NCI-H1930 (cell line): Measurements from ENCODE around the gene IL15.
"Not testable (repeated sequence)": the region's sequence is repeated elsewhere in the genome, so short reads cannot be mapped to it uniquely, and the experiment has no call there.

Experiments
- DNase-seq, 2 experiments: peaks; one replicate each; lab custom pipeline; 2025; lab: John Stamatoyannopoulos, UW

The IL15 gene

DNA sequence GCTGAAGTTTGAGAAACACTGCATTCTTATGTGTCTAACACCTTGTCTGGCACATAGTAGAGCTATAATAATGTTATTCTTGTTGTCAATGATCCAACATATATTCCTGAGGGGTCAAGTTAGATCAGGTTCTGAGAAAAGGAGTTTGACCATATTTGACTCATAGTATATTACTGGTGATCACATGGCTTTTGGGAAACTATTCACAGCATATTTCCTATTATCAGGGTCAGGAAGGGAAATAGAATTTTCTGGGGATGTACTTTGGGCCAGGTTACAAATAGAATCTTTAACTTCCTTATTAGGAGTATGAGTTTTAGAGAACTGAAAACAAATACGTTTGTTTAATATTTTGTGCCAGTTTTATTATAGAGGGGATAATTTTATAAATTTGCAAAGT lies 11.6 kb downstream of the IL15 start:
- DNase-seq, result no peak

- DNase-seq, result no peak
Observed at GRCh38 chr4:141652161-141652778, 15.9 kb downstream of the IL15 start.

GRCh38 chr4:141654098-141654497 lies 17.7 kb downstream of the IL15 start:
- peak in 1 of 2 experiments; percentile 3 for DNase-seq

DNA sequence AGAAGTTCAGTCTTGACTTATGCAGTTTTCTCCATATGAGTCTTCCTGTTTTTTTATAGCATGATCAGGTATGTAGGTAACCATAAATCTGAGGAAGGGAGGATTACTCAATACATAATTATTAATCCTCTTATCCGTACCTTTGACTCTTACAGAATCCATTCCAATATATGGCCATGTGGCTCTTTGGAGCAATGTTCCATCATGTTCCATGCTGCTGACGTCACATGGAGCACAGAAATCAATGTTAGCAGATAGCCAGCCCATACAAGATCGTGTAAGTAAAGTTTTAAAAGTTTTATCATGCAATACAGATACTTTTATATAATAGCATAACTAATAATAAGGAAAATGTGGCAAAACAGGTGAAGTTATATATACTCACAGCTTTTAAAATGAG lies 19.6 kb downstream of the IL15 start:
- DNase-seq, result no peak

DNA sequence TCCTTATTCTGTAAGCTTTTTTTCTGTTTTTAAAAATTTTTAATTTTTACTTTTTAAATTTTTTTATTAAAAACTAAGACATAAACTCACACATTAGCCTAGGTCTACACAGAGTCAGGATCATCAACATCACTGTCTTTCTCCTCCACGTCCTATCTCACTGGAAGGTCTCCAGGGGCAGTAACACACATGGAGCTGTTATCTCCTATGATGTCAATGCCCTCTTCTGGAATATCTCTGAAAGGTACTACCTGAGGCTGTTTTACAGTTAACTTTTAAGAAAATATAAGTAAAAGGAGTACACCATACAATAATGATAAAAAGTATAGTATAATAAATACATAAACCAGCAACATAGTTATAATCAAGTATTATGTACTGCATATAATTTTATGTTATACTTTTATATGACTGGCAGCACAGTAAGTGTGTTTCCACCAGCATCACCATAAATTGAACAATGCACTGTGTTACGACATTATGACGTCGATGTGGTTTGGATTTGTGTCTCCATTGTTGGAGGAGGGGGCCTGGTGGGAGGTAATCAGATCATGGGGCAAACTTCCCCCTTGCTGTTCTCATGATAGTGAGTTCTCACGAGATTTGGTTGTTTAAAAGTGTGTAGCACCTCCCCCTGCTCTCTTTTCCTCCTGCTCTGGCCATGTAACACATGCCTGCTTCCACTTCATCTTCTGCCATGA lies 21.3 kb downstream of the IL15 start:
- DNase-seq, result no peak

GRCh38 chr4:141658309-141658708 lies 21.9 kb downstream of the IL15 start:
- DNase-seq, result no peak

DNA sequence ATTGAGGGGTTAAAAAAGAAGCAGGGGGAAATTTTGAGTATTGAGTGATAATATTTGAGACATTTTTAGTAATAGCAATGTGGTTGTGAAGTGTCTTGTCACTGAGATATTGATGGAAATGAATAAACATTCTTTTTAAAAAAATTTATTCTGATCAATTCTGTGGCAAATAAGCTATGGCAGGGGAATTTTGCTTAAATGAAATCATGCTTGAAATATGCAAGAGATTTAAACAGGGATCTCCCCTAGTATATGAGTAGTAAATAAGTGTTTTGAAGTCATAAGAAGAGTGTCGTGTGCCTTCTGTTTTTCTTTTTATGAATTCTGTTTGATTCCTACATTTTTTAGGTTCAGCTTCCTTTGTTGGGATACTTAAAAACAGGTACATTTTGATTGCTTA lies 23.2 kb downstream of the IL15 start:
- no peak for DNase-seq

- DNase-seq, result no peak
Observed at GRCh38 chr4:141660880-141661279, 24.5 kb downstream of the IL15 start.

DNA sequence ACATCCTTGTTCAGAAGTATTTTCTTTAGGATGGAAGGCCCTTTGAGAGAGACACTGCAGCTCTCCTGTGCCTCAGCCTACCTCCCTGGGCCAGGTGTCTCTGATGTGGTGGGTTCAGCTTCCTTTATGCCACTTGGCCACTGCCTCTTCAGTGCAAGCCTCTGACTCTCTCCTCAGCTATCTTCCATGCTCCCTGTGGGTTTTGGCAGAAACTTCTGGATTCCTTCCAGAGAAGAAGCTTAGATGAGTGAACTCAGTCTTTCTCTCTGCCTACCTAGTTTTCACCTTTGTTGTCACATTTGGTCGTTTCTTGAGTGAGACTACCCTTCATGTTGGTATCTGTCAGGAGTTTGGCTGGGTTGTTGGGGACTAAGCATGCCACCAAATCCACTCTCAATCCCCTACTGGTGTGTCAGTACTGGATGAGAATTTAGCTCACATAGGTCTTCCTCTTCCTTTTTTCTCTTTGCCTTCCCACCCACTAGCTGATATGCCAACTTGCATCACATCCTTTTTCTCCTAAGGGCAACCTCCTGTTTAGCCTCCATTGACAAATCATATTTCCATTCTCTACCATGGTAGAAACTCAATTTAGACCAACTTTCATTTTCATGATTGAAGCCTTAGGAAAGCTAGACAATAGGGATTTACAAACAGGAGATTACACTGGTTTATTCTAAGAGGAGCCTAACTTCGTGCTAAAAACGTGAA lies 32.0 kb downstream of the IL15 start:
- no peak for DNase-seq

DNA sequence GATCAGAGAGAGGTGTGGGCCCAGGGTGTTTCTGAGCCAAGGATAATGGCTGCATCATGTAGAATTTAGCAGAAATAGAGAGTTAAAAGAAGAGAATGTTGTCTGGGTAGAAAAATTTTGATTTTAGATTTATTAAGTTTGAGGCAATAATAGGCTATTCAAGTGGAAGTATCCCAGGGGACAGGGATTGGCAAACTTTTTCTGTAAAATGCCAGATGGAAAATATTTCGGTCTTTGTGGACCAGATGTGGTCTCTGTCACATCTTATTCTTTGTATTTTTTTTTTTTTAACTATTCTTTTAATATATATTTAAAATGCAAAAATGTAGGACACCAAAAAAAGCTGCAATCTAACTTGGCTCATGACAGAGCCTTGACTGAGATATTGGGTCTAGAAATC lies 33.1 kb downstream of the IL15 start:
- DNase-seq, result no peak

GRCh38 chr4:141675384-141675783 lies 39.0 kb downstream of the IL15 start:
- no peak for DNase-seq

- DNase-seq, result no peak
Observed at GRCh38 chr4:141676087-141676670, 39.8 kb downstream of the IL15 start.

DNA sequence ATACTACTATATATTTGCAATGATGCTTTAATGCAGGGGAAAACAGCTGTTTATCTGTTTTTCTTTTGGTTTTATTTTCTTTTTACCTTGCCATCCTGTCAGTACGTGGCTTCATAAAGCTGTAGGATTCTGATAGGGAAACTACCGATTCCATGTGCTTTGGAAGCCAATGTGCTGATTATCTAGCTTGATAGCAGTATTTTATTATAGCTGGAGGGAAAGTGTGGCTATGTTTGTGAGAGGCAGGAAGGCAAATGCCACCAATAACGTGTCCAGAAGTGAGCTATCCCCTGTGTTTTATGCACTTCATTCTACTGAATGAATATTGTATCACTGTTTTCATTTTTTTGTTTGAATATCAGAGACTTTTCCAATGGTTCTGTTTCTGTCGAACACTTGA lies 43.7 kb downstream of the IL15 start:
- DNase-seq, result no peak

- DNase-seq, result no peak
Observed at GRCh38 chr4:141684785-141685184, 48.4 kb downstream of the IL15 start.

DNA sequence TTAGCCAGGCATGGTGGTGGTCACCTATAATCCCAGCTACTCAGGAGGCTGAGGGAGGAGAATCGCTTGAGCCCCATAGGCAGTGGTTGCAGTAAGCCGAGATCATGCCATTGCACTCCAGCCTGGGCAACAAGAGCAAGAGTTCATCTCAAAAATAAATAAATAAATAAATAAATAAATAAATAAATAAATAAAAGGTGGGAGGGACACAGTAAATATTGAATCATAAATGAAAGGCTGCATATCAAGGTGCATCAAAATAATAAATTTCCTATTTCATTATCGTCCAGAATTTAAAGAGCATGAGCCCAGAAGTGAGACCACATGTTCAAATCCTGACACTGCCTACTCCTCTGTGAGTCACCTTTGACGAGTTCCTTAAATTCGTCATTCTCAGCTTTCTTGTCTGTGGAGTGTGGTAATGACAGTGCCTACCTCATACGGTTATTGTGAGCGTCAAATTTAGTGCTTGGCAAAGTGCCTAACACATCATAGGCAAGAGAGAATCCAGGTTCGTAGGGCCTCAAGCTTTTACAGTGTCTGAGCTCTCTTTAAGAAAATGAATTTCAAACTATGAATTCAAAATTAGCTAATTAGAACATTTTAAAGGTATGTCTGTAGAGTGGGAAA lies 49.9 kb downstream of the IL15 start:
- DNase-seq, result no peak

DNA sequence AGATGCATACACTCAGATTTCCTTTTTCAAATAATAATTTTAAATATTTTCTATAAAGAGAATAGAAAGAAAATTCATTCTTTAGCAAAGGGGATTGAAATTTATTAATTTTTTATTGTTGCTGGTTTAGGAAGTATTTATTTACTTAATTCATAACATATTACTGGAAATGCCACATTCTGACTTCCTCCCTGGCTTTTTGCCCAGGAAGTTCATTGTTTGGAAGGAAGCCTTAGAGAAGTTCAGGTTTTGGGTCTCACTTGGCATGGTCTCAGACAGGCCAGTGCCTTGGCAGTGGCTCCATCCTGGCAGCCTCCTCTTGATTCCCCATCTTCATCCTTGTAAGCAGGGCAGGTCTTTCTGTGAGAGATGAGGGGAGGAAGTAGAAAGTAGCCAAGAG lies 50.5 kb downstream of the IL15 start:
- DNase-seq, result no peak

- not testable (repeated sequence) for DNase-seq
Observed at GRCh38 chr4:141689726-141690296, 53.4 kb downstream of the IL15 start.

DNA sequence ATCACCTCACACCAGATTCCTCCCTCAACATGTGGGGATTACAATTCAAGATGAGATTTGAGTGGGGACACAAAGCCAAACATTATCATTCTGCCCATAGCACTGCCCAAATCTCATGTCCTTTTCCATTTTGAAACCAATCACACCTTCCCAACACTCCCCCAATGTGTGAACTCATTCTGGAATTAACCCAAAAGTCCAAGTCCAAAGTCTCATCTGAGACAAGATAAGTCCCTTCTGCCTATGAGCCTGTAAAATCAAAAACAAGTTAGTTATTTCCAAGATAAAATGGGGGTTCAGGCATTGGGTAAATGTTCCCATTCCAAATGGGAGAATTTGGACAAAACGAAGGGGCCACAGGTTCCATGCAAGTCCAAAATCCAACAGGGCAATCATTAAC lies 54.9 kb downstream of the IL15 start:
- not testable (repeated sequence) for DNase-seq

DNA sequence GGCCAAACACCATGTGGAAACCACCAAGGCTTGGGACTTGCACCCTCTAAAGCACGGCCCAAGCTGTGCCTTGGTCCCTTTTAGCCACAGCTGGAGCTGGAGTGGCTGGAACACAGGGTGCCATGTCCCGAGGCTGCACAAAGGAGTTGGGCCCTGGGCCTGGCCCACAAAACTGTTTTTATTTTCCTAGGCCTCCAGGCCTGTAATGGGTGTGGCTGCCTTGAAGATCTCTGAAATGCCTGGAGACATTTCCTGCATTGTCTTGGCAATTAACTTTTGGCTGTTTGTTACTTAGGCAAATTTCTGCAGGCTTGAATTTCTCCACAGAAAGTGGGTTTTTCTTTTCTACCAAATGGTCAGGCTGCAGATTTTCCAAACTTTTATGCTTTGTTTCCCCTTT lies 55.7 kb downstream of the IL15 start:
- no peak for DNase-seq

- DNase-seq, result no peak
Observed at GRCh38 chr4:141697116-141697515, 60.7 kb downstream of the IL15 start.

- no peak for DNase-seq
Observed at GRCh38 chr4:141702472-141703182, 66.2 kb downstream of the IL15 start.
